GM21723 (cell line): Measurements from ENCODE around the gene SAMD11.

Source experiments
- ATAC-seq: cut with Tn5 transposase; IDR thresholded peaks from one replicate; pipeline ENCODE4 v1.9.1; 2021; ENCODE audit warnings: mild to moderate bottlenecking, moderate library complexity; ENCODE audit not compliant: unreplicated experiment

The SAMD11 gene

DNA sequence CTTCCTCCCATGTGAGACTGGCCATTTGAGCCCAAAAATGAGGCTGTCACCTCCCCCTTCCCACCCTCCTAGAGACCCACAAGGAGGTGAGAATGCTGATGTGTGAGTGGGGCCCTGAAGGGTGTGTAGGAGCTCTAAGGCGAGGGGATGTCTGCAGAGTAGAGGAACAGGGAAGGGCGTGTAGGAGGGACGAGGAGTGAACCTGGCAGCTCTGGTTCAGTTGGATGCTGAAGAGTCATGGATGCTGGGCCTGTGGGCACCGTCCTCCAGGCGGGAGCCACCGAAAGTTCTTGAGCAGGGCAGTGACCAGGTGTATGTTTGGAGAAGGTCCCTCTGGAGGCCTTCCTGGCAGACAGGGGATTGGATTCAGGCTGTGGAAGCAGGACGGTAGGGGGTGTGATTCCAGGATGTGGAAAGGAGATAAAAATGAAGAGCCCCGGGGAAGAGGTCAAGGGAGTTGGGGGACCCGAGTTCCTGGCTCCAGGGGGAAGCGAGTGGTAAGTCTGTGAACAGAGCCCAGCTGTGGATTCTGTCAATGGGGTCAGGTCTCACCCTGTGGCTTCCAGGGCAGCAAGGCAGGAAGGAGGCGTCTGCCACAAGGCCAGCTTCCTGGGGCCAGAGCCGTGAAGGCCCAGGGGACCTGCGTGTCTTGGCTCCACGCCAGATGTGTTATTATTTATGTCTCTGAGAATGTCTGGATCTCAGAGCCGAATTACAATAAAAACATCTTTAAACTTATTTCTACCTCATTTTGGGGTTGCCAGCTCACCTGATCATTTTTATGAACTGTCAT lies 7.9 kb downstream of the SAMD11 start:
- no peak for ATAC-seq

DNA sequence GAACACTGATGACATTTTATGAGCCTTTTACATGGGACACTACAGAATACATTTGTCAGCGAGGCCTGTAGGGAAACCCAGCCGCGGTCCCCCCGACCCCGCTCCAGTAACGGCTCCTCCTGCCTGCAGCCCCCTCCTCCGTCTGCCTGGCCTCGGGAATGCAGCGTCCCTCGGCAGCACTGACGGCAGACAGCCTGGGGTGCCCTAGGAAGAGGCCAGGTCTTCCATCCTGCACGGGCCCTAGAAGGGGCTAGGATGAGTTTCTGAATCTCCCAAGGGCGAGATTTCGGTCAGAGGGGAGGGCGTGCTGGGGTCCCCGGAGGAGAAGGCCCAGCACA lies 8.4 kb downstream of the SAMD11 start:
- no peak for ATAC-seq

DNA sequence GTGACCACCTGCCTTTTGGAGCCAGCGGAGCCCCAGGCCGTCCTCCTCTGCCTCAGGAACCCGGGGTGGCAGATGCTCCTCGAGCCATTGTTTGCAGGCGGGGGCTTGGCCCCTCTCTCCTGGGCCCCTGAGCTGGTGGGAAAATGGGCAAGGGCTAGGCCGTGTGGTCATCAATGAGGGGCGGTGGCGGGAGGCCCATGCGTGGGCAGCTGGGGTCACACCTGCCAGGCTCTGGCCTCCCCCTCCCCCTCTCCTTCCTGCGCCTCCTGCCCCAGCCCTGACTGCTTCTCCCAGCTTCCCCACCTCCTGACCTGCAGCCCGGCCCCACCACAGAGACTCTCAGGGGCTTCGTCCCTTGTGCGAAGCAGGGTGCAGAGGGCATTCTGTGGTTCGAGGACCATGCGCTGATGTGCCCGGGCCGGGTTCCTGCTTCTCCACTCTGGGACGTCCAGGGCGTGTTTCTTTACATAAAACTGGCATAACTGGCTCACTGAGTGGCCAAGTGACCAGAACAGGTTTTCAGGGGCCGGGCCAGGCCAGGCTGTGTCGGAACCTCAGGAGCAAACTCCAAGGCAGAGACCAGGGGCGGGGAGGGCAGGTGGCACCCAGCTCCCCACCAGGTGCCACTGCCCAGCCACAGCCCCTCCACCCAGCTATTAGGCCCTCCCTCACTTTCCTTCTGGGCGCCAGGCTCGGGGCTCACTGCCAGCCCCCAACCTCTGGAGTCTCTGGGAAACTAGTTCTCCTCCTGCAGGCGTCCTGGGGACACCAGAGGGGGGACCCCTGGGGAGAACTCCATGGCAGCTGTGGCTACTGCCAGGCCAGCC lies 9.3 kb downstream of the SAMD11 start:
- ATAC-seq: no peak

DNA sequence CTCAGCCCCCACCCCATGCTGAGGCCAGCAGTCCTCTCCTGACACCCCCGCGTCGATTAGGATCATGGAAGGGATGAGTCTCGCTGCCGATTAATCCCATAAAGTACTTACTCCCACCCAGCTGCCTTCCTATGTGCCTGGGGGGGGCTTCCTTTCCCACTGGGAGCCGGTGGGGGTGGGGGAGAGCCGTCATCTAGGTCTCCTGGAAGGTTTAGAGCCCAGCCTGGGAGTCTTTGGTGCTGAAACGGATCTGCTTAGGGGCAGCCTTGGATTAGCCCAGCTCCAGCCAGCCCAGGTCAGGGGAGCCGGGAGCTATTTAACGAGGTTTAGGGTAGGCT lies 9.8 kb downstream of the SAMD11 start:
- no peak for ATAC-seq

- no peak for ATAC-seq
These were observed 11.4 kb downstream of the SAMD11 start for GRCh38 chr1:934991-935750.

- no peak for ATAC-seq
These were observed 12.1 kb downstream of the SAMD11 start for GRCh38 chr1:935751-936231.

- no peak for ATAC-seq
These were observed 12.9 kb downstream of the SAMD11 start for GRCh38 chr1:936348-937264.

DNA sequence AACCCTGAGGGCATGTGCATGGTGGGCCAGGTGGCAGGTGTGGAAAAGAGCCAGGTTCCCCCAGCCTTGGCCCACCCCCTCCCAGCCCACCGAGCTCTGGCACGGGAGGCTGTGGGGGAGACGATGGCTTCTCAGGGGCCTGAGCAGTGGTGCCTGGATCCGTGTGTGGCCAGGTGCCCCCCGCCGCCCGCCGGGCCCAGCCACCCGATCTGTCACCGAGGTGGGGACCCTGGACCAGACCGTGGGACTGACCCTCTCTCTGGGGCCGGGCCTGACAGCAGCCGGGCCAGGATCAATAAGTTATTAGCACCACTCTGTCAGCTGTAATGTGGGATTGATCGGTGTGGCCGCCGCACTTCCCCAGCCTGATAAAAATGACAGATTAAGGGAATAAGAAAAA lies 13.8 kb downstream of the SAMD11 start:
- ATAC-seq: no peak

DNA sequence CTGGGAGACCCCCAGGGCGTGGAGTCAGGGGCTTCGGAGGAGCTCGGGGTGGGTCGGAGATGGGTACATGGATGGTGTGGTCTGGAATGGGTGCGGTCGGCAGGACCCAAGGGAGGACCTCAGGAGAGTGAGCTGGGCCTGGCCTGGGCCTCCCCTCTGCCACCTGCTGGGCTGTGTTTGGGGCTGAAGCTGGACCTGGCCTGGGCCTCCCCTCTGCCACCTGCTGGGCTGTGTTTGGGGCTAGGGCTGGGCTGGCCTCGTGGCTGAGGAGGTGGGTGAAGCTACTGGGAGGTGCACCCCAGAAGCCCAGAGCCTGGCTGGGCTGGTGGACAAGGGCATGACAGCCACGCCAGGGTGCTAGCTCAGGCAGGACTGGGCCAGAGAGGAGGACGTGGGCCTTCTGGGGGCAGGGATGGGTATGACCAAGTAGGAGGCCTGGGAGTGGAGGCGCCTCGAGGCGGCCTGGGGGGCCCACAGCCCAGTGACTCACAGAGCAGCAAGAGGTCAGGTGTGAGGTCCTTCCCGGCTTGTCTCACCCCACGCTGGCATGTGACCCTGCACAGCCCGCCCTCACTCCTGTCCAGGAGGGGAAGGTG lies 14.5 kb downstream of the SAMD11 start:
- ATAC-seq: no peak

- no peak for ATAC-seq
These were observed 15.2 kb downstream of the SAMD11 start for GRCh38 chr1:938711-939489.

DNA sequence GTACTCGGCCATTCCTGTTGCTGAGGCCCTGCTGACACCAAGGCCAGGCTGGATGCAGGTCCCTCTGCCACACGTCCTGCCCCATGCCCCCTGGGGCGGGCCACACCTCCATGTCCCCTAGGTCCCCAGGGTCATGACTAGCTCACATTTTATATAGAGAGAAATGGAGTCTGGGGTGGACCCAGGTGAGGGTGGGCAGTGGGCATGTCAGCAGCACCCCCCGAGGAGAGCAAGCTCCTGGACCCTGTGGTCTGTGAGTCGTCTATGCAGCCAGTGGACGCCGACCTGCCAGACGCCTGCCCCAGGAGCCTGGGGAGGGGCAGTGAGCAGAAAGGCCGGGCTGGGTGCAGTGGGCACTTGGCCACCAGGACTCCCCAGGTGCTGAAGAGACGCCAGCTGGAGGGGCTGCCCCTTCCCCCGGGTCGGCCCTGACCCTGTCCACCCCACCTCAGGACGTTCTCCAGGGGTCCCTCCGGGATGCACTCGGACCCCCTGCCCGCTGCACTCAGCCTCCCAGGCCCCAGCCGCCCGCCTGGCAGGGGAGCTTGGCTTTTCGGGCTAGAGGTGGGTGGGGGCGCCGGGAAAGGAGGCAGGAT lies 15.9 kb downstream of the SAMD11 start:
- ATAC-seq: no peak

- no peak for ATAC-seq
These were observed 16.6 kb downstream of the SAMD11 start for GRCh38 chr1:940107-941014.

- ATAC-seq: no peak
These were observed 17.4 kb downstream of the SAMD11 start for GRCh38 chr1:941015-941587.

DNA sequence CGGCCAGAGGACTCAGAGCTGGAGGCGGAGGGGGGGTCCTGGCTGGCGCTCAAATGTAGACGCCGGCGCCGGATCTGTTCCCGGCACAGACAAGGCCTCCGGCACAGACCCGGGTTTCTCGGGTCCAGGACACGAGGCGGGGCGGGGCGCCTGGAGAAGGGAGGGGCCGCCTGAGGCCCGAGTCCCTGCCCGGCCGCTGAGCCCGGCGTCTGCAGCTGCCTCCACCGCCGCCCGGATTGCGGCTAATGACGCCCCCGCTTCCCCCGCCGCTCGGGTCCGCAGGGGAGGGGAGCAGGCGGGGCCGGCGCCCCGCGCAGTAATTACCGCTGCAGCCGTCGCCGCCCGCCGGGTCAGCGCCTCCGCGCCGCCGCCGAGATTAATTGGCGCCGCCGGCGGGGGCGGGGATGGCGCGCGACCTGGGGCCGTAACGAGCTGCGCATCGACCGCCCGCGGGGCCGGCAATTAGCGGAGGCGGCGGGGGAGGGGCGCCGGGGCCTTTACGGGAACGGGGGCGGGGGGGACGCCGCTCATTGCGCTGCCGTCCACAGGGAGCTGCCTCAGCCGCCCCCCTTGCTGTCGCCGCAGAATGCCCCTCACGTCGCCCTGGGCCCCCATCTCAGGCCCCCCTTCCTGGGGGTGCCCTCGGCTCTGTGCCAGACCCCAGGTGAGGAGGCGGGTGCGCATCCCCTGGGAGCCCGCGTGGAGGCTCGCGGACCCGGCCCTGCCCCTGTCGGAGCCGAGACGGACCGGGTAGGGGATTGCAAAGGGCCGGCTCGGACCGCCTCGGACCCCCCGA lies 18.1 kb downstream of the SAMD11 start:
- no peak for ATAC-seq

- ATAC-seq: no peak
These were observed 18.7 kb downstream of the SAMD11 start for GRCh38 chr1:942411-942821.

DNA sequence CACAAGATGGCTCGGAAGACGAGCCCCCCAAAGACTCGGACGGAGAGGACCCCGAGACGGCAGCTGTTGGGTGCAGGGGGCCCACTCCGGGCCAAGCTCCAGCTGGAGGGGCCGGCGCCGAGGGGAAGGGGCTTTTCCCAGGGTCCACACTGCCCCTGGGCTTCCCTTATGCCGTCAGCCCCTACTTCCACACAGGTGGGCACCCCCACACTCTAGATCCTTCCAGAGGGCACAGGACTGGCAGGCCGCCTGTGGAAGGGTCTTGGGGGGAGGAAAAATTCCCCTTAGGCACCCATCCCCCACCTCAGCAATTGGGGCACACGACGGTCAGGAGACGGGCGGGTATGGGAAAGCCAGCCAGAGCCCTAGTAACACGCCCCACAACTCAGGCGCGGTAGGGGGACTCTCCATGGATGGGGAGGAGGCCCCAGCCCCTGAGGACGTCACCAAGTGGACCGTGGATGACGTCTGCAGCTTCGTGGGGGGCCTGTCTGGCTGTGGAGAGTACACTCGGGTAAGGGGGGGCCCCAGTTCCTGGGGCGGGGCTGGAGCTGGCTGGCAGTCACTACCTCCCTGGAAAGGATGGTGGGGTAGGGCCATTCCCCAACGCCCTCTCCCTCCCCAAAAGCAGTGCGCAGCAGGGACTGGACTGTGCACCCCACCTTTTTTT lies 19.3 kb downstream of the SAMD11 start:
- ATAC-seq: no peak
